GM12892 (cell line): ENCODE results near the gene ERCC8.

ENCODE experiments used
- DNase-seq: peaks from one replicate; pipeline ENCODE4 v3.0.0; 2011; ENCODE audit not compliant: insufficient read length
- FAIRE-seq: peaks from 2 replicates; lab custom pipeline; 2011; peaks lifted over from hg19 to GRCh38; lab: Jason Lieb, UNC
- POLR2A ChIP-seq: IDR thresholded peaks from 2 replicates; pipeline ENCODE4 v1.6.1; 2011; ENCODE audit warnings: low read depth, low read length, control low read depth
- POLR2AphosphoS5 ChIP-seq: IDR thresholded peaks from 2 replicates; pipeline ENCODE4 v1.6.1; 2011; ENCODE audit warnings: low read depth, low read length, control low read depth
- TAF1 ChIP-seq: IDR thresholded peaks from 2 replicates; pipeline ENCODE4 v1.6.1; 2011; ENCODE audit warnings: low read depth, mild to moderate bottlenecking, control low read depth, low read length, borderline replicate concordance

ERCC8 gene

DNA sequence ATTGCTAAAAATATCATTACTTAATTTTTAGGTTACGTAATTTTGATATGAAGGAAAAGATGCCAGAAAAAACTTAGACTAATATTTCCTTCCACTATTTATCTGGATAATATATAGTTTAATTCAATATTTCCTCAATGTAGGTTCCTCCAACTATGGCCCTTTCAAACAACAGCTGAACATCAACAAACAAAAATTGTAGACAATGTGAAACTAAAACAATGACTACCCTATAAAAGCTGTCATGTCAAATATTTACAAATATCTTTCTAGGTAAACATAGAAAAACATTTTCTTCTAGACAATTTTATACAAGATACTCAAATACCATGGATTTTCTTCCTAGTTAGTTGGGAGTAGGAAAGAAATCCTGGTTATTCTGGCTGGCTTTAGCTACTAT lies 117.7 kb downstream of the ERCC8 start:
- FAIRE-seq (no peak), DNase-seq (no peak)
- TF ChIP-seq POLR2A (no peak), POLR2AphosphoS5 (no peak), TAF1 (no peak)

GRCh38 chr5:60826653-60827052 lies 118.2 kb downstream of the ERCC8 start:
- DNase-seq (no peak), FAIRE-seq (no peak)
- TF ChIP-seq POLR2A (no peak), POLR2AphosphoS5 (no peak), TAF1 (no peak)
